ENCODE data around the gene UNK.

The UNK gene

GRCh38 chr17:75873587-75874322, 89.1 kb downstream of the UNK start:
- DNase-seq (ENCODE audit: low read depth in 2 of 2): no peak

GRCh38 chr17:75874323-75875181, 89.9 kb downstream of the UNK start:
- no peak for DNase-seq (ENCODE audit: low read depth in 2 of 2)

Data from activated CD8-positive, alpha-beta memory T cell treated with anti-CD3 and anti-CD28 coated beads for 4 hours (primary cell).